ENCODE measurements around the gene CDHR1. TPM values are rescaled to one million over a fixed set of nuclear protein-coding genes. Genes with fewer than 3 reads are reported as not detected.
A peak's percentile ranks its signal among the peaks of the same experiment; 100 is the strongest.
"Not testable (repeated sequence)": the region's sequence is repeated elsewhere in the genome, so short reads cannot be mapped to it uniquely, and the experiment has no call there.

Gene CDHR1
- polyA plus RNA-seq, result 1 to 10 TPM in 2 of 3 donors, under 1 TPM in 1; 0.27 to 5.9 (median 4.1) TPM

DNA sequence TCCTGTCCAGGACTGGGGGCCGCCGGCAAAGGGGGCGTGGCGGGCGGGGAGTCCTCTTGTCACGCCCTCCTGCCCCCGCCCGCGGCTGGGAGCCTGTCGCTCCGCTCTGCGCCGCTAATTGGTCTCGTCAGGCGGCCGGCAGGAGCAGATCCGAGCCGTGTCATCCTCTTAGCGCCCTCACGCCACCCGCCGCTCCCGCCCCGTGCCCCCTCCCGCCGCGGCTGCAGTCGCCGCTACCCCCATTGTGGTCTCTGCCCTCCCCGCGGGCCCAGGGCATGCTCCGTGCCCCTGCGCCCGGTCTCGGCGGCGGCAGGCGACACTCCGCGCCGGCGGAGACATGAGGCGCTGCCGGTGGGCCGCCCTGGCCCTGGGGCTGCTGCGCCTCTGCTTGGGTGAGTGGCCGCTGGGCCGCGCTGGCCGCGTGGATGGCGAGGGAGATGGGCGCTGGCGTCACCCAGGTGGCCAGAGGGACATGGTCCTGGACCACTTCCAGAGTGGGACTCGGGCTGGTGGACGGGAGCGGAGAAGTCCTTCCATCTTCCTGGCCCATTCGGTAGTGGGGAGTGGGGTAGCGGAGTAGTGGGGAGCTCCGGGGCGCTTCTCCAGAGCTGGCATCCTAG, at the start of gene CDHR1:
Gene CDHR1, plus strand, starts transcription at position 114 of the 620 bp plus-strand sequence. Its CDS starts 224 bp downstream, at position 338.
- peaks cover 2 to 17% (median 2%) of the 10 kb centered on the region in 3 donors for H3K27me3 Mint-ChIP-seq (ENCODE audit: low read depth in 3 of 3)
- peak within 1 kb of the TSS in 2 of 6 donors; percentile 62 to 70 for H3K27ac Mint-ChIP-seq
- H3K4me3 Mint-ChIP-seq, result peak within 1 kb of the TSS; percentile 77 to 80 (median 77)
- peaks cover 28 to 44% of the 10 kb centered on the region in 2 donors for H3K4me1 Mint-ChIP-seq
- H3K9me3 Mint-ChIP-seq, result no peaks in the 10 kb centered on the region
- peak; percentile 66 to 72 (median 69) for DNase-seq
- H3K36me3 Mint-ChIP-seq, result peaks cover 0 to 9% (median 6%) of the 10 kb centered on the region in 3 donors

DNA sequence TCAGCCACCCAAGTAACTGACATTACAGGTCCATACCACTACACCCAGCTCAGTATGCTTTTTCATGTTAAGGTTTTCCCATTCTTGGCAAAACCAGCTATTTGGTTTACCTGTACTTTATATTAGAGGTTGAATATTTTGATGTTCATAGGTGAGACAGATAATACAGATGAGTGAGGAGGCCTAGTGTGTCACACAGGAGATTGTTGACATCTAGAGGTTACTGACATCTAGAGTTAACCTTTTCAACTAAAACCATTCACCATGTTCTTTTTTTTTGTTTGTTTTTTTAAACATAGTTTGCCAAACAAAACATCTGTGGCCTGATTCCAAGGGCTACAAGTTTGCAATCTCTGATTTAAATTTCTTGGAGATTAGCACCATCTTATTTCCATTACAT, 47.0 kb upstream of the CDHR1 start:
- no peak for DNase-seq
- Mint-ChIP-seq H3K36me3 (peaks cover 21 to 47% (median 23%) of the 10 kb centered on the region in 3 donors), H3K9me3 (no peaks in the 10 kb centered on the region), H3K4me3 (no peak overlapping the region), H3K27ac (peak overlapping the region in 1 of 6 donors; percentile 48), H3K4me1 (peaks cover 0 to under 1% of the 10 kb centered on the region in 2 donors), H3K27me3 (ENCODE audit: low read depth in 3 of 3) (peaks cover 0 to 2% (median 0%) of the 10 kb centered on the region in 3 donors)

DNA sequence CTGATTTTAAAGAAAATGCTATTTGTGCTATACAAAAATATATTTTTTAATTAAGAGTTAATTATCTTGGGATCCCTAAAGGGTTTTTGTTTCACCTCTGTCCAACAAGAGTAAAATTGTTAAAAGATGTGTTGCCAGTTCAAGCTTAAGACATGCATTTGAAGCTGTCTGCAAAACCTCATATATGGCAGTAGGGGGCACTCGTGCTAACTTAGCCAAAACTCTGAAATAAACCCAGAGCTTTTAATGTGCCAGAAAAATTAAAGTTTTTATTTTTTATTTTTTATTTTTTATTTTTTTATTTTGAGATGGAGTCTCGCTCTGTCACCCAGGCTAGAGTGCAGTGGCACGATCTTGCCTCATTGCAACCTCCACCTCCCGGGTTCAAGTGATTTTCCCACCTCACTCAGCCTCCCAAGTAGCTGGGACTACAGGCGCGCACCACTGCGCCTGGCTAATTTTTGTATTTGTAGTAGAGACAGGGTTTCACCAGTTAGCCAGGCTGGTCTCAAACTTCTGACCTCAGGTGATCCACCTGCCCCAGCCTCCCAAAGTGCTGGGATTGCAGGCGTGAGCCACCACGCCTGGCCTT, 46.2 kb upstream of the CDHR1 start:
- peak overlapping the region in 1 of 6 donors; percentile 21 for H3K27ac Mint-ChIP-seq
- H3K9me3 Mint-ChIP-seq; H3K4me3 Mint-ChIP-seq; H3K27me3 Mint-ChIP-seq (ENCODE audit: low read depth in 3 of 3); H3K4me1 Mint-ChIP-seq: not testable (repeated sequence)
- peak; percentile 34 to 51 (median 47) for DNase-seq
- peaks cover 22 to 49% (median 26%) of the 10 kb centered on the region in 3 donors for H3K36me3 Mint-ChIP-seq

DNA sequence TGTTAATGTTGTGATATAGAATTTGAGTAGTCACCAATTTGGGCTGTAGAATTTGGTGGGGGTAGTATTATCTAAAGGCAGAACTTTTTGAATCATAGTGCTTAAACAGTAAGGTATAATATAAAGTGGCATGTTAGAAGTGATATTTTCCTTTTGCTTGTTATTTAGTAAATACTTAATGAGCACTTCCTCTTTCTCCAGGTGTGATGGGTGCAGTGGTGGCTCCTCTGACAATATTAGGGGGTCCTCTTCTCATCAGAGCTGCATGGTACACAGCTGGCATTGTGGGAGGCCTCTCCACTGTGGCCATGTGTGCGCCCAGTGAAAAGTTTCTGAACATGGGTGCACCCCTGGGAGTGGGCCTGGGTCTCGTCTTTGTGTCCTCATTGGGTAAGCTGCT, 44.5 kb upstream of the CDHR1 start:
- Mint-ChIP-seq H3K36me3 (peaks cover 19 to 46% (median 21%) of the 10 kb centered on the region in 3 donors), H3K27ac (no peak overlapping the region)

DNA sequence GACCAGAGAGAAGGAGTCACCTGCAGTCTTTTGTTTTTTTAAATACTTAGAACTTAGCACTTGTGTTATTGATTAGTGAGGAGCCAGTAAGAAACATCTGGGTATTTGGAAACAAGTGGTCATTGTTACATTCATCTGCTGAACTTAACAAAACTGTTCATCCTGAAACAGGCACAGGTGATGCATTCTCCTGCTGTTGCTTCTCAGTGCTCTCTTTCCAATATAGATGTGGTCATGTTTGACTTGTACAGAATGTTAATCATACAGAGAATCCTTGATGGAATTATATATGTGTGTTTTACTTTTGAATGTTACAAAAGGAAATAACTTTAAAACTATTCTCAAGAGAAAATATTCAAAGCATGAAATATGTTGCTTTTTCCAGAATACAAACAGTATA, 41.6 kb upstream of the CDHR1 start:
- peaks cover 9 to 39% (median 23%) of the 10 kb centered on the region in 3 donors for H3K36me3 Mint-ChIP-seq
- peak overlapping the region in 1 of 6 donors; percentile 60 for H3K27ac Mint-ChIP-seq
- no peaks in the 10 kb centered on the region for H3K9me3 Mint-ChIP-seq
- peaks cover 0 to 6% (median 3%) of the 10 kb centered on the region in 3 donors for H3K27me3 Mint-ChIP-seq (ENCODE audit: low read depth in 3 of 3)
- no peak for DNase-seq
- H3K4me1 Mint-ChIP-seq, result peaks cover 12 to 16% of the 10 kb centered on the region in 2 donors
- no peak overlapping the region for H3K4me3 Mint-ChIP-seq

More for the DNA sequence above, 44.5 kb upstream of the CDHR1 start:
- H3K4me3 Mint-ChIP-seq, result no peak overlapping the region
- H3K9me3 Mint-ChIP-seq, result no peaks in the 10 kb centered on the region
- no peaks in the 10 kb centered on the region for H3K4me1 Mint-ChIP-seq
- DNase-seq, result no peak
- peaks cover 0 to 2% (median 0%) of the 10 kb centered on the region in 3 donors for H3K27me3 Mint-ChIP-seq (ENCODE audit: low read depth in 3 of 3)

DNA sequence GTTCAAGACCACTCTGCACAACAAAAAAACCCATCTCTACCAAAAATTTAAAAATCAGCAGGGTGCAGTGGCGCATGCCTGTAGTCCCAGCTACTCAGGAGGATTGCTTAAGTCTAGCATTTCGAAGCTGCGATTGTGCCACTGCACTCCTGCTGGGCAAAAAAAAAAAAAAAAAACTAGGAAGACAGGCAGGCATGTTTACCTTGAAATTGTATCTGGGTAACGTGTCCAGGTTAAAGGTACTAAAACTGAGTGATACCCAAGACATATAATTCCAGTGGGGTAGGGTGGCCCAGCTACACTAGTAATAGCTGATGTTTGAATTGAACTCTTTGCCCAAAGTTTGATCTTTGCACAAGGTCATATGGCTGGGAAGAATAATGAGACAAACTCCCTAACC, 38.8 kb upstream of the CDHR1 start:
- peaks cover 5 to 28% (median 17%) of the 10 kb centered on the region in 3 donors for H3K36me3 Mint-ChIP-seq

DNA sequence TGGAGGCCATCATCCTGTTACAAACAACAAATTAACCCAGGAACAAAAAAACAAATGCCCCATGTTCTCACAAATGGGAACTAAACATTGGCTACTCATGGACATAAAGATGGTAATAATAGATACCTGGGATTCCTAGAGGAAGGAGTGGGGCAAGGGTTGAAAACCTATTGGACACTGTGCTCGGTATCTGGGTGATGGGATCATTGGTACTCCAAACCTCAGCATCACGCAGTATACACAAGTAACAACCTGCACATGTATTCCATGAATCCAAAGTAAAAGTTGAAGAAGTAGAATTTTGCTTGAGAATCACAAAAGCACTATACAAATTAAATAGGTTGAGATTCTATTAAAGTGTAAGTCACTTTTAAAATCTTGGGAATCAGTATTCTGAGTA, 38.3 kb upstream of the CDHR1 start:
- H3K4me1 Mint-ChIP-seq, result peaks cover 19 to 23% of the 10 kb centered on the region in 2 donors
- DNase-seq, result no peak
- H3K27ac Mint-ChIP-seq, result peak overlapping the region in 5 of 6 donors; percentile 18 to 91 (median 54)

More for the DNA sequence above, 38.8 kb upstream of the CDHR1 start:
- Mint-ChIP-seq H3K9me3 (no peaks in the 10 kb centered on the region), H3K4me3 (no peak overlapping the region), H3K27me3 (ENCODE audit: low read depth in 3 of 3) (peaks cover 0 to 6% (median 6%) of the 10 kb centered on the region in 3 donors), H3K4me1 (peaks cover 19 to 23% of the 10 kb centered on the region in 2 donors), H3K27ac (peak overlapping the region in 3 of 6 donors; percentile 26 to 71 (median 43))
- no peak for DNase-seq

DNA sequence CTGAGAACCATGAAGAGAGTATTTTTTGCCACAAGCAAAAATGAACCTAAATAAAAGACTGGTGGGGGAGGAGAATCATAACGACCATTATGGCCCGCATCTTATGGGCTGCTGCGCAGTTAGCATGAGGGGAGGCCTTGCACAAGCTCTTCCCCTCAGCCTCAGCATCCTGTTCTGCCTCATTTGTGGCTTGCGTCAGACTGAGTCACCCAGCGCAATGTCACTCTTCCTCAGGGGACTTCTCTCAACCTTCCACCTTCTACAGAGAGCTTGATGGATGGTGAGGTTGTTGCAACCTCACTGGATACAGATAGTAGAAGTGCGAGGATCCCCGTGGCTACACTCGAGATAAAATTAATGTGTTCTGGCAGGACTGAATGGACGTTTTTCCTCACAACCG, 37.6 kb upstream of the CDHR1 start:
- Mint-ChIP-seq H3K27me3 (ENCODE audit: low read depth in 3 of 3) (peaks cover 0 to 8% (median 7%) of the 10 kb centered on the region in 3 donors), H3K36me3 (peaks cover 5 to 20% (median 11%) of the 10 kb centered on the region in 3 donors), H3K9me3 (no peaks in the 10 kb centered on the region), H3K4me3 (peak overlapping the region; percentile 7 to 72 (median 30)), H3K4me1 (peaks cover 19 to 23% of the 10 kb centered on the region in 2 donors), H3K27ac (peak overlapping the region; percentile 44 to 91 (median 88))
- peak; percentile 29 to 60 (median 39) for DNase-seq

More for the DNA sequence above, 38.3 kb upstream of the CDHR1 start:
- Mint-ChIP-seq H3K27me3 (ENCODE audit: low read depth in 3 of 3) (peaks cover 0 to 8% (median 6%) of the 10 kb centered on the region in 3 donors), H3K4me3 (no peak overlapping the region), H3K9me3 (no peaks in the 10 kb centered on the region), H3K36me3 (peaks cover 5 to 23% (median 13%) of the 10 kb centered on the region in 3 donors)

DNA sequence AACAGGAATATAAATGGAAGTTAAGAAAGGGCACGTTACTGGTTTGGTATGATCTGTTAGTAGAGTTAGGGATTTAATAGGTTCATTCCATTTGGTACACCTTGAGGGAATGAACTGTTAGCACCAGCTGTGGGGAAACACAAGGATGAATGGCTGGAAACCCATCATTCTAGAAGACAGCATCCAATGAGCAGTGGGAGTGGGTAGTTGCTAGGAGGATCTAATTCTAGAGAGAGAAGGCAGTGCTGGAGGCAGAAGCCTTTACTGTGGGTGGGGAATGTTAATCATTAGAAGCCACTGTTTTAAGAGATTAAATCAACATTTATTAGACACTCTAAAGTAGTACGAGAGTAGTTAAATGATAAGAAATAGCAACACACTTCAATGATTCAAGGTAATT, 36.3 kb upstream of the CDHR1 start:
- no peak for DNase-seq
- H3K27me3 Mint-ChIP-seq (ENCODE audit: low read depth in 3 of 3), result peaks cover 0 to 9% (median 8%) of the 10 kb centered on the region in 3 donors
- no peaks in the 10 kb centered on the region for H3K9me3 Mint-ChIP-seq
- peaks cover 5 to 15% (median 6%) of the 10 kb centered on the region in 3 donors for H3K36me3 Mint-ChIP-seq
- H3K4me3 Mint-ChIP-seq, result no peak overlapping the region
- peaks cover 19 to 23% of the 10 kb centered on the region in 2 donors for H3K4me1 Mint-ChIP-seq
- peak overlapping the region in 2 of 6 donors; percentile 51 to 62 for H3K27ac Mint-ChIP-seq

DNA sequence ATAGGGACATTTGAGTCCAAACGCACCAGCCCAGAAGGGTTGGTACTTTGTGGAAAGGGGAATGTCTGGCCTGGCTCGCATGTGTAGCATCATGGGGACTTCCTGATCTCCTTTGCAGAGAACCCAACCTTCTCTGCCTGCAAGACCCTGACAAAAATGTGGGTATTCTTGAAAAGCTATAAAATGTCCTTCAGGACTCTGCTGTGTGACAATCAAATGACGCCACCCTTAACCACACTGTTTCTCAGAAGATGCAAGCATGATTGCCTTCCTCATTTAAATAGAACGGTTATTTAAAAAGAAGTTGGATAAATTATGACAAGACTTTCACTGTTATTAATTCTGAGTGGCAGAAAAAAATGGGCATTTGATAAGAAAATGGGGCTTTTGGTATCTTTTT, 35.8 kb upstream of the CDHR1 start:
- Mint-ChIP-seq H3K36me3 (peaks cover 4 to 11% (median 4%) of the 10 kb centered on the region in 3 donors), H3K27ac (peak overlapping the region in 3 of 6 donors; percentile 3 to 51 (median 41))

DNA sequence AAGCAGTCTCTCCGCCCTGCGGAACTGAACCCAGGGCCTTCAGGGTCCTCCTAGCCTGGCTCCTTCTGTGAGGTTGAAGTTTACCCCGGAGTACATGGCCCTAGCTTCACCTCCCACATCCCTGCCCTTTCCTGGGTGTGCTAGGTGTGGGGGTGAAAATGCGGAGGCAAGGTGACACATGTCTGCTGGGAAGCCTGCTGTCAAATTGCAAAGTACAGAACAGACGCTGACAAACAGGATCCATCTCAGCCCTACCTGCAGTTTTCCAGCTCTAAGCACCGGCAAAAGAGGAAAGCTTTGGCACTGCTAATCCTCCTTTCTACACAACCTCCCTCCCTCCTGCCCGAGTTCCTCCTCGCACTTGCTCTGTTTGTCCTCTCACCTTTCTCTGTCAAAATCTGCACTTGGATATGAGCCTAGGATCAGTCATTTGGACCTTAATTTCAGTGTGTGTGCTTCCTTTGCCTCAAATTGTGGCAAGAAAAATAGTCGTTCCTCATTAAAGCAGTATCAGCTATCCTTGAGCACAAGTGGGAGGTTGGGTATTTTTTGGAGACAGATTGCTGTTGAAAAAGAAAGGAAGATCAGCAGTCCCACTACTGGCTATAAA, 35.2 kb upstream of the CDHR1 start:
- peaks cover 19 to 23% of the 10 kb centered on the region in 2 donors for H3K4me1 Mint-ChIP-seq
- H3K27ac Mint-ChIP-seq, result peak overlapping the region in 3 of 6 donors; percentile 3 to 34 (median 29)
- no peaks in the 10 kb centered on the region for H3K9me3 Mint-ChIP-seq
- no peak overlapping the region for H3K4me3 Mint-ChIP-seq
- H3K36me3 Mint-ChIP-seq, result peaks cover 0 to 6% (median 4%) of the 10 kb centered on the region in 3 donors
- no peak for DNase-seq
- H3K27me3 Mint-ChIP-seq (ENCODE audit: low read depth in 3 of 3), result peaks cover 1 to 11% (median 8%) of the 10 kb centered on the region in 3 donors

More for the DNA sequence above, 35.8 kb upstream of the CDHR1 start:
- Mint-ChIP-seq H3K27me3 (ENCODE audit: low read depth in 3 of 3) (peaks cover 1 to 9% (median 8%) of the 10 kb centered on the region in 3 donors), H3K4me3 (no peak overlapping the region), H3K4me1 (peaks cover 19 to 23% of the 10 kb centered on the region in 2 donors), H3K9me3 (no peaks in the 10 kb centered on the region)
- DNase-seq, result no peak

DNA sequence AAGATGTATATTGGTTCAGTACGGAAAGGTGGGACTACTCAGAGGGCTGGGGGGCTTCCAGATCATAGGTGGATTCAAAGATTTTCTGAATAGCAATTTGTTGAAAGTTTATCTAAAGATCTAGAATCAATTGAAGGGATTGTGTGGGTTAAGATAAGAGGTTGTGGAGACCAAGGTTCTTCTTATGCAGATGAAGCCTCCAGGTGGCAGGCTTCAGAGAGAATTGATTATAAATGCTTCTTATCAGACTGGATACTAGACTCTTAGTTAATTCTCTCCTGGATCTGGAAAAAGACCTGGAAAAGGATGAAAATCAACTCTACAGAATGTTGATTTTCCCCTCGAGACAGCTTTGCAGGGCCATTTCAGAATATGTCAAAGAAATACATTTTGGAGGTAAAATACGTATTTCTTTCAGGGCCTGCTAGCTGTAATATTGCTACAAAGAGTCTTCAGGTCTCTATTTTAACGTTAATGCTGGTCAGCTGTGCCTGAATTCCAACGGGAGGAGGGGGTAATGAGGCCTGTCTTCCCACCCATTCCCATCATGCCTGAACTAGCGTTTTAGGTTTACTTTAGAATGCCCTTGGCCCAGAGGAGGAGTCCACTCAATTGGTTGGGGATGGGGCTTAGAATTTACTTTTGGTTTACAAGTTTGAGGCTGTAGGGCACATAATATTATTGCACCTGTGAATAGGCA, 33.5 kb upstream of the CDHR1 start:
- no peaks in the 10 kb centered on the region for H3K36me3 Mint-ChIP-seq
- H3K4me1 Mint-ChIP-seq, result peaks cover 19 to 23% of the 10 kb centered on the region in 2 donors
- DNase-seq, result no peak
- H3K27ac Mint-ChIP-seq, result peak overlapping the region in 1 of 6 donors; percentile 14
- H3K4me3 Mint-ChIP-seq, result no peak overlapping the region
- peaks cover 2 to 11% (median 6%) of the 10 kb centered on the region in 3 donors for H3K27me3 Mint-ChIP-seq (ENCODE audit: low read depth in 3 of 3)
- H3K9me3 Mint-ChIP-seq, result no peaks in the 10 kb centered on the region

DNA sequence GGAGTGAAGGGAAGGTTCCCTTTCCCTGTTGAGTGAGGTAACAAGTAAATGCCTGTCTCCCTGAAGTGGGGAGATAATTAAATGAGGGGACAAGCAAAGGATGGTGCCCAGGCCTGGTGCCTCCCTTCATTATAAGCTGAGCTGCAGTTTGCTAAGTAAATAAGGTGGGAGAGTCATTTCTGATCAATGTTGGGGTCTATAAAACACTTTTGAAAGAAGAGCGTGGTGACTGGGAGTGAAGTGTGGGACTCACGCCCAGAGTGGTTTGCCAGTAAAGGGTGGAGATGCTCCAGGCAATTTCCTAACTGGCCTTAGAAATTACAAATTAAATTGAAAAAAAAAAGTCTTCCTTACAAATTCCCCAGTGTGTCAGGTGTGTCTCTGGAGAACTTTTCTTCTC, 30.3 kb upstream of the CDHR1 start:
- H3K4me1 Mint-ChIP-seq, result no peaks in the 10 kb centered on the region
- peaks cover 0 to 3% (median 0%) of the 10 kb centered on the region in 6 donors for H3K9me3 Mint-ChIP-seq
- H3K4me3 Mint-ChIP-seq, result no peak overlapping the region
- H3K27ac Mint-ChIP-seq, result no peak overlapping the region
- DNase-seq, result no peak
- peaks cover 0 to 3% (median 0%) of the 10 kb centered on the region in 3 donors for H3K36me3 Mint-ChIP-seq
- peaks cover 2 to 8% (median 3%) of the 10 kb centered on the region in 3 donors for H3K27me3 Mint-ChIP-seq (ENCODE audit: low read depth in 3 of 3)

Data from immature natural killer cell (primary cell).